ENCODE measurements around the gene GXYLT1. TPM values are rescaled to one million over a fixed set of nuclear protein-coding genes. Genes with fewer than 3 reads are reported as not detected.
A peak's percentile ranks its signal among the peaks of the same experiment; 100 is the strongest.

Gene GXYLT1
- total and polyA plus RNA-seq, 2 experiments from 2014 or later = 3.9 to 13.4 TPM

- H3K9me2 ChIP-seq (ENCODE audit: insufficient read depth) = no peaks in the 10 kb centered on the region
- DNase-seq (ENCODE audit: low spot score) (no peak), ATAC-seq (no peak)
- Mint-ChIP-seq H3K9me3 (no peaks in the 10 kb centered on the region; the same call in 2 of the 3 replicates), H3K27me3 (ENCODE audit: insufficient read depth, low read depth, poor library complexity) (peaks cover 6% of the 10 kb centered on the region), H3K27ac (peak overlapping the region; percentile 66; the same call in 1 of the 2 replicates), H3K4me3 (peak overlapping the region; percentile 91), H3K36me3 (ENCODE audit: low read depth) (no peaks in the 10 kb centered on the region; the same call in 2 of the 3 replicates), H3K4me1 (peaks cover 25% of the 10 kb centered on the region)
- peaks cover 14% of the 10 kb centered on the region; the same call in 1 of the 2 replicates for H3F3A ChIP-seq (replicated peaks; ENCODE audit: low read depth)
- peaks cover 19% of the 10 kb centered on the region; the same call in 1 of the 2 replicates for H4K20me1 ChIP-seq (replicated peaks; ENCODE audit: insufficient read depth)
- peaks cover 50% of the 10 kb centered on the region for H3K27me3 ChIP-seq (ENCODE audit: insufficient read depth)
- H3K36me3 ChIP-seq (ENCODE audit: insufficient read depth) = no peaks in the 10 kb centered on the region
- no peak overlapping the region for H3K27ac ChIP-seq (ENCODE audit: low read depth)
- H3K4me1 ChIP-seq (ENCODE audit: insufficient read depth) = peaks cover 23% of the 10 kb centered on the region
- H3K4me3 ChIP-seq = peak overlapping the region; percentile 59
- peak overlapping the region; percentile 78; the same call in 1 of the 2 replicates for H2AFZ ChIP-seq
- H3K79me2 ChIP-seq (replicated peaks; ENCODE audit: insufficient read depth) = peaks cover 49% of the 10 kb centered on the region
- peak overlapping the region; percentile 76 for H3K4me2 ChIP-seq
- TF ChIP-seq POLR2AphosphoS5 (IDR thresholded peaks at IDR 0.05; ENCODE audit: low read depth) (no peak), REST (IDR thresholded peaks at IDR 0.05; ENCODE audit: unreplicated experiment) (no peak)
Measured at GRCh38 chr12:42143452-42144157, 1.1 kb downstream of the GXYLT1 start.

GRCh38 chr12:42141981-42142606, 2.6 kb downstream of the GXYLT1 start:
- H3K9me2 ChIP-seq (ENCODE audit: insufficient read depth) = no peaks in the 10 kb centered on the region
- H3K4me2 ChIP-seq = no peak overlapping the region
- Mint-ChIP-seq H3K4me1 (peaks cover 25% of the 10 kb centered on the region), H3K27ac (no peak overlapping the region), H3K36me3 (ENCODE audit: low read depth) (no peaks in the 10 kb centered on the region; the same call in 2 of the 3 replicates), H3K9me3 (no peaks in the 10 kb centered on the region; the same call in 2 of the 3 replicates), H3K27me3 (ENCODE audit: insufficient read depth, low read depth, poor library complexity) (peaks cover 6% of the 10 kb centered on the region), H3K4me3 (no peak overlapping the region)
- H3K4me3 ChIP-seq = no peak overlapping the region
- peaks cover 19% of the 10 kb centered on the region; the same call in 1 of the 2 replicates for H4K20me1 ChIP-seq (replicated peaks; ENCODE audit: insufficient read depth)
- peaks cover 50% of the 10 kb centered on the region for H3K27me3 ChIP-seq (ENCODE audit: insufficient read depth)
- H3K27ac ChIP-seq (ENCODE audit: low read depth) = no peak overlapping the region
- peaks cover 23% of the 10 kb centered on the region for H3K4me1 ChIP-seq (ENCODE audit: insufficient read depth)
- H2AFZ ChIP-seq = no peak overlapping the region
- H3K36me3 ChIP-seq (ENCODE audit: insufficient read depth) = no peaks in the 10 kb centered on the region
- ATAC-seq (no peak), DNase-seq (ENCODE audit: low spot score) (no peak)
- H3F3A ChIP-seq (replicated peaks; ENCODE audit: low read depth) = peaks cover 14% of the 10 kb centered on the region; the same call in 1 of the 2 replicates
- H3K79me2 ChIP-seq (replicated peaks; ENCODE audit: insufficient read depth) = peaks cover 61% of the 10 kb centered on the region
- TF ChIP-seq JUNB (IDR thresholded peaks at IDR 0.05; ENCODE audit: unreplicated experiment) (no peak), EZH2 (IDR thresholded peaks at IDR 0.05; ENCODE audit: low read depth, unreplicated experiment) (no peak), NANOG (IDR thresholded peaks at IDR 0.05; ENCODE audit: borderline replicate concordance) (no peak), ZNF462 (CRISPR knock-in tag; IDR thresholded peaks at IDR 0.05) (no peak), STAT1 (IDR thresholded peaks at IDR 0.05; ENCODE audit: unreplicated experiment) (no peak), CTCF (conservative IDR thresholded peaks at IDR 0.05; ENCODE audit: low read depth in 2 of 2) (no peak)
